DLD1 (cell line): ENCODE results near the gene DNAL1.
"Not testable (repeated sequence)": the region's sequence is repeated elsewhere in the genome, so short reads cannot be mapped to it uniquely, and the experiment has no call there.

Experiments
- in situ Hi-C: cut with HindIII; loops from 2 replicates; pipeline ENCODE4 v1.10.0; 2017; ENCODE audit warnings: low sequenced_read_pairs

Gene DNAL1, protein sequence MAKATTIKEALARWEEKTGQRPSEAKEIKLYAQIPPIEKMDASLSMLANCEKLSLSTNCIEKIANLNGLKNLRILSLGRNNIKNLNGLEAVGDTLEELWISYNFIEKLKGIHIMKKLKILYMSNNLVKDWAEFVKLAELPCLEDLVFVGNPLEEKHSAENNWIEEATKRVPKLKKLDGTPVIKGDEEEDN

GRCh38 chr14:73644531-73645247, at the start of gene DNAL1:
TSS of gene DNAL1 (plus strand) at chr14:73644986. CDS start at chr14:73645040, 54 bp downstream.
- in situ Hi-C loops: no loop called here

- in situ Hi-C loops: no loop called here
Observed at GRCh38 chr14:73599499-73599898, 45.3 kb upstream of the DNAL1 start.

DNA sequence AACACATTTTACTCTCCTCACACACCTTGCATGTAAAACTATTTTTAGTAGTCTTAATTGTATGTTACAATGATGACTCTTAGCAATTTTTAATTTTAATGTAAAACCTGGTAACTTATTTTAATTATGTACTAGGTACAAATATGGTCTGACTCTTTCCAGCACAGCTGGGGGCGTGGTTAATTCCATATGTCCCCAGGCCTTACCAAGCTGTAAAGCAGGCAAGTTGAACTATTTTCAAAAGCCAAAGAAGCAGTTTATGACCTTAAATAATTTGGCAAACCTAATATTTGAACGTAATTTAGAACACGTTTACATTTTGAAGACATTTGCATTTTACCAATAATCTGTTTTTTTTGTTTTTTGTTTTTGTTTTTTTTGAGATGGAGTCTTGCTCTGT, 41.8 kb upstream of the DNAL1 start:
- in situ Hi-C loops: no loop called here

DNA sequence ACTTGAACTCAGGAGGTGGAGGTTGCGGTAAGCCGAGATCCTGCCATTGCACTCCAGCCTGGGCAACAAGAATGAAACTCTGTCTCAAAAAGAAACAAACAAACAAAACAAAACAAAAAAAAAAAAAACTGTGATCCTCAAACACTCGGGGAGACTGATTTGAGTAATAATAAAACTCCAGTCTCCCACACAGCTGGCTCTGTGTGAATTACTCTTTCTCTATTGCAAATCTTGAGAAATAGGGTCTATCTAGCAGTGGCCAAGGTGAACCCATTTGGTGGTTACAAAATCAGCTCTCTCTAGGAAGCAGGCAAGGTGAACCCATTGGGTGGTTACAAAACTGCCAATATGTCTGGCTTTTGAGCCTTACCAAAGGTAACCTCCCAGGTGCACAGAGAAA, 38.5 kb upstream of the DNAL1 start:
- in situ Hi-C loops: no loop called here

DNA sequence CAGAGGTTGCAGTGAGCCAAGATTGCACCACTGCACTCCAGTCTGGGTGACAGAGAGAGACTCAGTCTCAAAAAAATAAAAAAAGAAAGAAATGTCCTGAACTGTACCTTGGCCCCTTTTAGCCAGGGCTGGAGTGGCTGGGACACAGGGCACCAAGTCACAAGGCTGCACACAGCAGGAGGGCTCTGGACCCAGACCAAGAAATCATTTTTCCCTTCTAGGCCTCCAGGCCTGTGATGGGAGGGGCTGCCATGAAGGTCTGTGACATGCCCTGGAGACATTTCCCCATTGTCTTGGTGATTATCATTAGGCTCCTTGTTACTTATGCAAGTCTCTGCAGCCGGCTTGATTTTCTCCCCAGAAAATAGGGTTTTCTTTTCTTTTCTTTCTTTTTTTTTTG, 37.5 kb upstream of the DNAL1 start:
- in situ Hi-C loops: no loop called here

- in situ Hi-C loops: no loop called here
Observed at GRCh38 chr14:73610687-73611086, 34.1 kb upstream of the DNAL1 start.

DNA sequence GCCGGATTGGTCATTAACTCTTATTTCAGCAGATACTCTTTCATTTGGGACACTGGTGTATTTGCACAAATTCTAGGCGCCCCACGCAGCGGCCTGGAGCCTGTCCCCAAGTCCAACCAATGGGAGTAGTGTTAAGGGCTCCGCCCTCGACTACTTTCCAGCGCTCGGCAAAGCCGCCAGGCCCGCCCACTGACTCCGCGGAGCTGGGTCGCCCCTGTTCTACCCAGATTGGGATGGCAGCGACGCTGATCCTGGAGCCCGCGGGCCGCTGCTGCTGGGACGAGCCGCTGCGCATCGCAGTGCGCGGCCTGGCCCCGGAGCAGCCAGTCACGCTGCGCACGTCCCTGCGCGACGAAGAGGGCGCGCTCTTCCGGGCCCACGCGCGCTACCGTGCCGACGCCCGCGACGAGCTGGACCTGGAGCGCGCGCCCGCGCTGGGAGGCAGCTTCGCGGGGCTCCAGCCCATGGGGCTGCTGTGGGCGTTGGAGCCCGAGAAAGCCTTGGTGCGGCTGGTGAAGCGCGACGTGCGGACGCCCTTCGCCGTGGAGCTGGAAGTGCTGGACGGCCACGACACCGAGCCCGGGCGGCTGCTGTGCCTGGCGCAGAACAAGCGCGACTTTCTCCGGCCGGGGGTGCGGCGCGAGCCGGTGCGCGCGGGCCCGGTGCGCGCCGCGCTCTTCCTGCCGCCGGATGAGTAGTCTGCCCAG, 32.3 kb upstream of the DNAL1 start, which contains the start of gene ACOT6:
ACOT6 (plus strand) TSS at position 179 of the 707 bp plus-strand sequence; CDS start at position 234, 55 bp downstream.
- in situ Hi-C loops: no loop called here

DNA sequence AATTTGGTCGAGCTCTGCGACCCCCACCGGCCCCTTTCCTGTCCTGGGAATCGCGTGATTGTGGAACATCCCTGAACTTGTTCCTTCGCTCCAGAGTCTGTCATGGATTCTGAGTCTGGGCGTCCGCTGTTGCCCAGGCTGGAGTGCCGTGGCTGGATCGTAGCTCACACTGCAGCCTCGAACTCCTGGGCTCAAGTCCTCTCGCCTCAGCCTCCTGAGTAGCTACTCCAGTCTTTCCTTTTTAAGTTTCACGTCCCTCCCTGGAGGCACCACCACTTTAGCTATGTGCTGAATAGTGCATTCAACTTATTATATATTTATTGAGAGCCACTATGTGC, 31.8 kb upstream of the DNAL1 start:
- in situ Hi-C loops: no loop called here

GRCh38 chr14:73613419-73613963, 31.3 kb upstream of the DNAL1 start:
- in situ Hi-C loops: no loop called here

DNA sequence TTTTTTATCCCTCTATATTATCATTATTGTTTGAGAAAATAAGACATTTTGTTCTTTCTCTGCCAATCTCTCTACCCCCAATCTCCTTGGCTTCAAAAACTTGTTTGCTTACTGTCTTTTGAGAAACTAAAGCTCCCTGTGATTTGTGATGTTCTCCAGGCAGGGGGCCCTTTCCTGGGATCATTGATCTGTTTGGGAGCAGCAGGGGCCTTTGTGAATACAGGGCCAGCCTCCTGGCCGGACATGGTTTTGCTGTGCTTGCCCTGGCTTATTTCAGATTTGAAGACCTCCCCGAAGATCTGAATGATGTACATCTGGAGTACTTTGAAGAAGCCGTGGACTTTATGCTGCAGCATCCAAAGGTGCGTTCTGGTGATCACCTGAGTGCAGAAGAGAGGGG, 28.0 kb upstream of the DNAL1 start:
- in situ Hi-C loops: no loop called here

DNA sequence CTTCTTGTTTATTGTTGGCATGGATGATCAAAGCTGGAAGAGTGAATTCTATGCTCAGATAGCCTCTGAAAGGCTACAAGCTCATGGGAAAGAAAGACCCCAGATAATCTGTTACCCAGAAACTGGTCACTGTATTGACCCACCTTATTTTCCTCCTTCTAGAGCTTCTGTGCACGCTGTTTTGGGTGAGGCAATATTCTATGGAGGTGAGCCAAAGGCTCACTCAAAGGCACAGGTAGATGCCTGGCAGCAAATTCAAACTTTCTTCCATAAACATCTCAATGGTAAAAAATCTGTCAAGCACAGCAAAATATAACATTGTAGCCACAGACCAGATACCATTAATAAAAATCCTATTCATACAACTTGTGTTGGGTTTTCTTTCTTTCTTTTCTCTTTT, 25.3 kb upstream of the DNAL1 start:
- in situ Hi-C loops: no loop called here

DNA sequence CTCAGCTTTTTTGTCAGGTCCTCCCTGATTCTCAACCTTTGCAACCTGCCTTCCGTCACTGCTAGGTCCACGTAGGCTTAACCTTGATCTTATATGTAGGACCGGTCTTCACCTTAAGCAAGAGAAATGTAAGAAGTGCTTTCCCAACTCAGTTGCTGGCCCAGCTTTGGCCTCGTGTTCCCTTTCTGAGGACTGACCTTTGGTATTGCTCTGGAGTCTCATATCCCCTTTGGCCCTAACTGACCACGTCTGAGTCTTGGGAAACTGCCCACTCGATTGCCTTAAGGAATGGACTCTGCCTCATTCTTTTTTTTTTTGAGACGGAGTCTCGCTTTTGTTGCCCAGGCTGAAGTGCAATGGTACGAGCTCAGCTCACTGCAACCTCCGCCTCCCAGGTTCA, 24.5 kb upstream of the DNAL1 start:
- in situ Hi-C loops: no loop called here

- in situ Hi-C loops: no loop called here
Observed at GRCh38 chr14:73623504-73624054, 21.2 kb upstream of the DNAL1 start.

DNA sequence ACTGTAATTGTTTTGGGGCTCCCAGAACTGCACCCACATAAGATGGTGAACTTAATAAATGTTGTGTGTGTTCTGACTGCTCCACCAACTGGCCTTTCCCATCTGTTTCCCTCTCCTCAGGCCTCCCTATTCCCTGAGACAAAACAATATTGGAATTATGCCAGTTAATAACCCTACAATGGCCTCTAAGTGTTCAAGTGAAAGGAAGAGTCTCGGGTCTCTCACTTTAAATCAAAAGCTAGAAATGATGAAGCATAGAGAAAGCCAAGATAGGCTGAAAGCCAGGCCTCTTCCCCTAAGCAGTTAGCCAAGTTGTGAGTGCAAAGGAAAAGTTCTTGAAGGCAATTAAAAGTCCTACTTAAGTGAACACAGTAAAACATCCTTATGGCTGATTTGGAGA, 19.1 kb upstream of the DNAL1 start:
- in situ Hi-C loops: no loop called here

DNA sequence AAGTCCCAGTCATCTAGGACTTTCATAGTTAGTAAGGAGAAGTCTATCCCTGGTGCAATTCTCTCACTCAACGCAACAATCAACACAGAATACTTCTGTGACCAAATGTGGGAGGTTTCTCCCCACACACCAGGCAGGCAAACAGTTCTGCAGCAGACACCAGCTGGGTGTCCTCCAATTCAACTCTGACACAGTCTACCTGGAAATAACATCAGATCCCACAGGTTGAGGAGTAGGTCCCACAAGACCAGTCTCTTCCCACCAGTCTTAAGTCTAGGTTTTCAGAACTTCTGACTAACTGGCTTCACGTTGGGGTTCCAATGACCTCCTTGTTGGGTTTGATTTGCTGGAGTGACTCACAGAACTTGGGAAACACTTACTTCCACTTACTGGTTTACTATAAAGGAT, 17.6 kb upstream of the DNAL1 start:
- in situ Hi-C loops: no loop called here

- in situ Hi-C loops: no loop called here
Observed at GRCh38 chr14:73630009-73630780, 14.6 kb upstream of the DNAL1 start.

- in situ Hi-C loops: no loop called here
Observed at GRCh38 chr14:73633116-73634010, 11.4 kb upstream of the DNAL1 start.

- in situ Hi-C loops: no loop called here
Observed at GRCh38 chr14:73634011-73634833, 10.6 kb upstream of the DNAL1 start.

- in situ Hi-C loops: not testable (repeated sequence)
Observed at GRCh38 chr14:73636355-73636754, 8.4 kb upstream of the DNAL1 start.
